ENCODE measurements around the gene RUFY2. TPM values are rescaled to one million over a fixed set of nuclear protein-coding genes. Genes with fewer than 3 reads are reported as not detected.

Gene RUFY2, protein sequence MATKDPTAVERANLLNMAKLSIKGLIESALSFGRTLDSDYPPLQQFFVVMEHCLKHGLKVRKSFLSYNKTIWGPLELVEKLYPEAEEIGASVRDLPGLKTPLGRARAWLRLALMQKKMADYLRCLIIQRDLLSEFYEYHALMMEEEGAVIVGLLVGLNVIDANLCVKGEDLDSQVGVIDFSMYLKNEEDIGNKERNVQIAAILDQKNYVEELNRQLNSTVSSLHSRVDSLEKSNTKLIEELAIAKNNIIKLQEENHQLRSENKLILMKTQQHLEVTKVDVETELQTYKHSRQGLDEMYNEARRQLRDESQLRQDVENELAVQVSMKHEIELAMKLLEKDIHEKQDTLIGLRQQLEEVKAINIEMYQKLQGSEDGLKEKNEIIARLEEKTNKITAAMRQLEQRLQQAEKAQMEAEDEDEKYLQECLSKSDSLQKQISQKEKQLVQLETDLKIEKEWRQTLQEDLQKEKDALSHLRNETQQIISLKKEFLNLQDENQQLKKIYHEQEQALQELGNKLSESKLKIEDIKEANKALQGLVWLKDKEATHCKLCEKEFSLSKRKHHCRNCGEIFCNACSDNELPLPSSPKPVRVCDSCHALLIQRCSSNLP
- 11.9 and 12.2 TPM in 2 replicates for total RNA-seq

DNA sequence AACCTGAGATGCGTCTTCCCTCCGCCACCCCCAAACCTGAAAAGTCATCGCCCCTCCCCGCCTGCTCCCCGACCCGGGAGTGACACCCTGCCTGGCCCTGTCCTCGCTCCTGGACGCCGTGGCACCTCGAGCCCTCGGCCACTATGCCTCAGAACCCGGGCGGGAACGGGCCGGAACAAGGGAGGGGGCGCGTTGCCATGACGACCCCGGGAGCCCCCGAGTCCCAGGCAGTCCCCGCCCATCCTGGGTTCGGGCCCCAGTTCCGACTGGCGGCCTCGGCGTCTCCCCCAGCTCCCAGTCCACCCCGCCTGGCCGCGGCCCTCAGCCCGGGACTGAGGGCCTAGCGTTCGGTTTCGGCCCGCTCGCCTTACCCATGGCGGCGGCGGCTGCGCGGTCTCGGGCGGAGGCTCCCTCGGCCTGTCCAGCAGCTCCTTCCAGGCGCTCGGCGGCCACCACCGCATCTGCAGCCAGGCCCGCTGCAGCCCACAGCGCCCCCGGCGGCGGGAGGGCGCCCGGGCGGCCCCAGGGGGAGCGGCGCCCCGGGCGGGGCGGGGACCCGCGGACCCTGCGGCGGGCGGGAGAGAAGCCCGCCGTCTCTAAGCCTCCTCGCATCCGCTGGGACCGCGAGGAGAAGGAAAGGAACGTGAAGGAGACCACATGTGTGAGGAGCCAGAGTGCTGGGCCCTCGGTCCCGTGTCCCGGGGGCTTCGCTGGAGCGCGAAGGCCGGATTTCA, at the start of gene RUFY2:
TSS of gene RUFY2 (minus strand) at position 463 of the 734 bp plus-strand sequence. CDS start at position 375, 88 bp downstream.

DNA sequence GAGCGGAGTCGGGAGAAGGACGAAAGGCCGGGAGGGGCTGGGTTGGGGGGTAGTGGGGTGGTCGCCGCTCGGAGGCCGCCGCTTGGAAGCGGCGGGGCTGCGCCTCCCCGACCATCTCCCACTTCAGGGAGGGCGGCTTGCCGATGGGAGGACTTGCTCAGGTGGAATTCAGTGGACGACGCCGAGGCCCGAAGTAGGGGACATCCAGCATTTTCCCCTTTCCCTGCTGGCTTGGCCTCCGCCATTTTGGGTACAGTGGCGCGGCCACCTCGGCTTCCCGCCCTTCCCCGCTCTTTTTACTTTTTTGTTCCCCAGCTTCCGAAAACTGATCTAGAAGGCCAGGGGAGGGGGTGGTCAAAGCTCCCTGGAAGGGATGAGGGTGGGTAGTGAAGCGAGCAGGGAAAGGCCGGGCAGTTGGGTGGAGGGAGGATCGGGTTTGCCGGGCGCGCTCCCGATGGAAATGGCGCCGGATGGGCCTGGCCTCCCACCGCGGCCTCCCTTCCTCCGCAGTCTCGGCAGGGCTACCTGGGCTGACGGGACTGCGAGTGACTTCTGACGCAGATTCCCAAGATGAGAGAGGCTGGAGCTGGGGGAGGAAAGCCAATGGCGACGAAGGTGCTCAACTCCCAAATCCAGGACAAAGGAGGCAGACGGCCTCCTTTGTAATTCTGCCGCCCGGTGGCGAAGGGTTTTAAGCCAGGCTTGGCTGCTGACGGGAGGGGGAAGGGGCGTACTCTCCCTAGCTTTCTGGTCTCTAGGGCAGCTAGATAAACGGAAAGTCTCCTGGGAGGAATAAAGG, 74.6 kb downstream of the RUFY2 start, which contains the start of gene PBLD:
TSS of gene PBLD (minus strand) at position 670 of the 799 bp plus-strand sequence. CDS start 26,084 bp downstream, outside the sequence.

DNA sequence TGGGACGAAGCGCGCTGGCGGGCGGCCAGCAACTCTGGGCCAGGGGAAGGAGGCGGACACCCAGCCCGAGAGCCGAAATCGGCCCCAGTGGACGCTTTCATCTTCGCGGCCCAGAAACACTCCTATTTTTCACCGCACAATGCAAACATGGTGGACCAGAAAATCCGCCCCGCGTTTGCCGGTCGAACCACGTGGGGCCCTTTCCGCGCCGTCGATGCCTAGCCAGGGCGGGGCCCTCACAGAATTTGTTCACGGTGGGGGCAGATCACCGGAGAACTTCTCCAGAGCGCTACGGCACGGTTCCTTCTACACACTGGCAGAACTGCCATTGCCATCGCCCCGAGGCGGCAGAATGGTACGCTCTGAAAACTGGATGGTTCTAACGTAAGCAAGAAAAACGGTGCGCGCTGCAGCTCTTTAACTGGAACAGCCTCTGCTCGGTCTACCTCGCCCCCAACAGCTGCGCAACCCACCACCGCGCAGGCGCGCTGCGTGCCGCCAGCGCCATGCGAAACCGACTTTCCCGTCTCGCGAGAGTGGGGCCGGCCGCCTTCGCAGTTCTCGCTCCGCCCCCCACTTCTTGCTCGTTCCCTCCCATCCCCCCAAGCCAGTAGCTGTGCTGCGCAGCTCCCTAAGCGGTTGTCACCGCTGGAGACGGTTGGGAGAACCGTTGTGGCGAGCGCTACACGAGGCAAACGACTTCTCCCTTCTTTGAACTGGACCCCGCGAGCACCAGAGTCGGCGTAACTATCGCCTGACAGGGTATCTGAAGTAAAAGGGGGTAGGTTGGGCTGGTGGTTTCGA, 75.4 kb downstream of the RUFY2 start, which contains the start of gene HNRNPH3:
TSS of gene HNRNPH3 (plus strand) at position 610 of the 804 bp plus-strand sequence. CDS start 5,158 bp downstream, outside the sequence.

Other genes starting within 250 kb of the RUFY2 start
- not detected in 2 replicates for gene ATOH7, start 175.2 kb downstream of the RUFY2 start, total RNA-seq
- 21.5 and 25.9 TPM in 2 replicates for gene HNRNPH3, start 75.2 kb downstream of the RUFY2 start, total RNA-seq
- gene PBLD, start 74.3 kb downstream of the RUFY2 start, total RNA-seq = 2.5 TPM in 2 replicates
- 6.0 and 8.7 TPM in 2 replicates for gene DNA2, start 64.7 kb upstream of the RUFY2 start, total RNA-seq
- gene SLC25A16, start 120.2 kb upstream of the RUFY2 start, total RNA-seq = 5.3 and 20.5 TPM in 2 replicates
- gene TET1, start 153.1 kb upstream of the RUFY2 start, total RNA-seq = 0.40 and 0.69 TPM in 2 replicates

All from mammary microvascular endothelial cell (primary cell).